Endothelial cell (in vitro differentiated cells): Measurements from ENCODE around the gene ANAPC2. TPM values are rescaled to one million over a fixed set of nuclear protein-coding genes. Genes with fewer than 3 reads are reported as not detected.

Source experiments
- DNase-seq: peaks from one replicate; pipeline ENCODE4 v3.0.0; 2021; ENCODE audit warnings: low spot score
- H3K27ac Mint-ChIP-seq: one replicate; pipeline ENCODE4 v1.8.0; 2021; ENCODE audit warnings: mixed read lengths, inconsistent platforms; ENCODE audit not compliant: unreplicated experiment
- H3K27me3 Mint-ChIP-seq: one replicate; pipeline ENCODE4 v1.8.0; 2021; ENCODE audit warnings: mild to moderate bottlenecking, moderate library complexity, mixed read lengths, inconsistent platforms; ENCODE audit not compliant: unreplicated experiment
- H3K36me3 Mint-ChIP-seq: one replicate; pipeline ENCODE4 v1.8.0; 2021; ENCODE audit warnings: mild to moderate bottlenecking, low read depth, mixed read lengths, inconsistent platforms; ENCODE audit not compliant: unreplicated experiment
- H3K4me1 Mint-ChIP-seq: one replicate; pipeline ENCODE4 v1.8.0; 2021; ENCODE audit warnings: mild to moderate bottlenecking, mixed read lengths, inconsistent platforms; ENCODE audit not compliant: unreplicated experiment
- H3K4me3 Mint-ChIP-seq: one replicate; pipeline ENCODE4 v1.8.0; 2021; ENCODE audit warnings: mild to moderate bottlenecking, mixed read lengths, inconsistent platforms; ENCODE audit not compliant: unreplicated experiment
- H3K9me3 Mint-ChIP-seq: one replicate; pipeline ENCODE4 v1.8.0; 2021; ENCODE audit warnings: mixed read lengths, inconsistent platforms; ENCODE audit not compliant: unreplicated experiment
- total RNA-seq: library from RNA; stranded (reverse); fragmentation: NEBNext Ultra II Directional; extraction: Animal tissue kit (Norgen Biotek cat#: 25700); gene quantifications from one replicate; pipeline ENCODE4 v1.2.1, GENCODE V29; 2021; ENCODE audit not compliant: unreplicated experiment
- TF ChIP-seq, protein P1 (sequence below): fragments of 200-600 bp; sonication (generic); IDR thresholded peaks from one replicate; pipeline ENCODE4 v1.5.0; 2021; ENCODE audit warnings: antibody characterized with exemption; ENCODE audit not compliant: unreplicated experiment

ANAPC2 gene
- total RNA-seq, 1 donor from 2014 or later = 76.8 TPM

DNA sequence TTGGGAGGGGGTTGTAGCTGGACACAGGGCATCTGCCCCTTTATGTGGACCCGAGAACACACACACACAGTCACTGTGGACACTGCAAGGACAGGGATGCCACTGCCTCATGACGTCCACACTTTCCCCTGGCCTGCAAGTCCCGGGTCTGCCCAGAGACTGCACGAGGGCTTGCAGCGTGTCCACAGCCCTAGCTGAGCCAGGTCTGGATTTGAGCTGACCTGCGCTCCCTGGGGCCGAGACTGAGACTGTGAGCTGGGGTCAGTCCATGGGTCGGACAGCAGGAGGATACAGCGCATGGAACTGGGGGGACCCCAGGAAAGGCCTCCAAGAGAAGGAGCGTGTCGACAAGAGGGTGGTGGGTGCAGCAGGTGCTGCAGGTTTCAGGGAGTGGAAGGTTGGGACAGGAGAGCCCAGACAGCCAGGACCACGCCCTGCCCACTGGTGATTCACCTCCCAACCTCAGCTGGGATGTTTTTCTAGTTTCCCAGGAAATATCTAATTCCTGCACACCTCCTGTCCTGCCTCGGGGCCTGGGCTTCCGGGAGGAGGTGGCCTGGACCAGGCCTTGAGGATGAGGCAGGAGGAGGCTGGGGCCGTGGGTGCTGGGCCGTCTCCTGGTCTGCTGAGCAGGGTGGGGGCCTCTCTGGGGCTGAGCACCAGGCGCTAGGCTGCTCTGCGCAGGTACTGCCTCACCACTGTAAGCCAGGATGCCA is 38.1 kb upstream of the ANAPC2 start:
- no peak overlapping the region for H3K4me3 Mint-ChIP-seq
- H3K4me1 Mint-ChIP-seq = no peaks in the 10 kb centered on the region
- H3K27ac Mint-ChIP-seq = no peak overlapping the region
- no peaks in the 10 kb centered on the region for H3K9me3 Mint-ChIP-seq
- no peak for DNase-seq
- H3K36me3 Mint-ChIP-seq = no peaks in the 10 kb centered on the region
- TF ChIP-seq, protein P1, sequence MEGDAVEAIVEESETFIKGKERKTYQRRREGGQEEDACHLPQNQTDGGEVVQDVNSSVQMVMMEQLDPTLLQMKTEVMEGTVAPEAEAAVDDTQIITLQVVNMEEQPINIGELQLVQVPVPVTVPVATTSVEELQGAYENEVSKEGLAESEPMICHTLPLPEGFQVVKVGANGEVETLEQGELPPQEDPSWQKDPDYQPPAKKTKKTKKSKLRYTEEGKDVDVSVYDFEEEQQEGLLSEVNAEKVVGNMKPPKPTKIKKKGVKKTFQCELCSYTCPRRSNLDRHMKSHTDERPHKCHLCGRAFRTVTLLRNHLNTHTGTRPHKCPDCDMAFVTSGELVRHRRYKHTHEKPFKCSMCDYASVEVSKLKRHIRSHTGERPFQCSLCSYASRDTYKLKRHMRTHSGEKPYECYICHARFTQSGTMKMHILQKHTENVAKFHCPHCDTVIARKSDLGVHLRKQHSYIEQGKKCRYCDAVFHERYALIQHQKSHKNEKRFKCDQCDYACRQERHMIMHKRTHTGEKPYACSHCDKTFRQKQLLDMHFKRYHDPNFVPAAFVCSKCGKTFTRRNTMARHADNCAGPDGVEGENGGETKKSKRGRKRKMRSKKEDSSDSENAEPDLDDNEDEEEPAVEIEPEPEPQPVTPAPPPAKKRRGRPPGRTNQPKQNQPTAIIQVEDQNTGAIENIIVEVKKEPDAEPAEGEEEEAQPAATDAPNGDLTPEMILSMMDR = no peak
- H3K27me3 Mint-ChIP-seq = peaks cover 7% of the 10 kb centered on the region

- H3K27me3 Mint-ChIP-seq = peaks cover 9% of the 10 kb centered on the region
- no peak overlapping the region for H3K4me3 Mint-ChIP-seq
- H3K9me3 Mint-ChIP-seq = no peaks in the 10 kb centered on the region
- no peak for DNase-seq
- TF ChIP-seq, protein P1 = no peak
- H3K36me3 Mint-ChIP-seq = no peaks in the 10 kb centered on the region
- no peaks in the 10 kb centered on the region for H3K4me1 Mint-ChIP-seq
- H3K27ac Mint-ChIP-seq = no peak overlapping the region
Observed at GRCh38 chr9:137225699-137226331, 37.5 kb upstream of the ANAPC2 start.

DNA sequence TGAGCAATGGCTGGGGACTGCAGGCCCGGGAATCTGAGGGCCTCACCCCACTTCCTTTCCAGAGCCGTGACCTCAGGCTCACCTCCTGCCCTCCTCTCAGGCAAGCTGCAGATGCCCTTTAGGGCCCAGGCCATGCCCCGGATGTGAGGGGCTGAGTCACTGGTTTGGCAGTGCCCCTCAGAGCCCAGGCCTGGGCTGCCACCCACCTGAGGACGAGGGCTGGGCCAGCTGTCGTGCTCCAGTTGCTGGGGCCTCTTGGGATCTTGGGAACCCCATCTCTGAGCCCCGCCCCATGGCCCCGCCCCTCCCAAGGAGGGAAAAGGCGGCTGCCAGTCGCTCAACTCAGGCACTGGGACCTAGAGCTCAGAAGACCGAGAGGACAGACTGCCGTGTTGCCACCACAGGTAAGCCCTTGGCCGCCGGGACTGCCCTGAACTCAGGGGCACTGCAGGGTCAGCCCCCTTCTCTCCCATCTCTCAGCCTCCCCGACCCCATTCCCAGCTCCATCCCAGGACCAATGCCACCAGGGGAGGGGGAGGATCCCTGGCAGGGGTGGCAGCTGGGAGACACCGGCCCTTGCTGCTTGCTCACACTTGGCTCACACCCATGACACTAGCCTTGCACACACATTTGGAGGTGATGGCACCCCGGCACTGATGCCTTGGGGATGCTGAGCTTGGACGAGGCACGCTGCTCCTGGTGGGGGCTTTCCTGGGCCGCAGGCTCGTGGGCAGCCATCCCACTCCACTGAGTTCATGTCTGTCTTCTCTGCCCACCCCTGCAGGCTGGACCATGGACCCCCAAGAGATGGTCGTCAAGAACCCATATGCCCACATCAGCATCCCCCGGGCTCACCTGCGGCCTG is 36.7 kb upstream of the ANAPC2 start, which contains the start of gene CYSRT1:
TSS of gene CYSRT1 (plus strand) at position 345 of the 865 bp plus-strand sequence. CDS start at position 793, 448 bp downstream.
- DNase-seq = no peak
- no peak within 1 kb of the TSS for H3K27ac Mint-ChIP-seq
- peaks cover 11% of the 10 kb centered on the region for H3K27me3 Mint-ChIP-seq
- no peaks in the 10 kb centered on the region for H3K4me1 Mint-ChIP-seq
- peak within 1 kb of the TSS; percentile 71 for H3K4me3 Mint-ChIP-seq
- TF ChIP-seq, protein P1 = no peak
- H3K36me3 Mint-ChIP-seq = no peaks in the 10 kb centered on the region
- H3K9me3 Mint-ChIP-seq = no peaks in the 10 kb centered on the region

- no peaks in the 10 kb centered on the region for H3K36me3 Mint-ChIP-seq
- no peak overlapping the region for H3K27ac Mint-ChIP-seq
- no peaks in the 10 kb centered on the region for H3K4me1 Mint-ChIP-seq
- no peaks in the 10 kb centered on the region for H3K9me3 Mint-ChIP-seq
- peak overlapping the region; percentile 82 for H3K4me3 Mint-ChIP-seq
- H3K27me3 Mint-ChIP-seq = peaks cover 11% of the 10 kb centered on the region
- TF ChIP-seq, protein P1 = no peak
- peak; percentile 94 for DNase-seq
Observed at GRCh38 chr9:137223078-137223970, 35.0 kb upstream of the ANAPC2 start.
